Cardiac muscle cell (in vitro differentiated cells and primary cell): ENCODE data around the gene BRD1. TPM values are rescaled to one million over a fixed set of nuclear protein-coding genes. Genes with fewer than 3 reads are reported as not detected.

Experiments
- DNase-seq, 2 donors: peaks; one replicate each; pipeline versions ENCODE4 v3.0.0 to v3.0.0-alpha.2; 2010 to 2017; ENCODE audit warnings: low read depth in 1 of 2, low spot score in 1 of 2
- H3K27ac ChIP-seq: fragments of 200-600 bp; sonication (generic); 2 replicates; pipeline ENCODE4 v1.5.1; 2016
- H3K27me3 ChIP-seq: fragments of 200-600 bp; sonication (generic); 2 replicates; pipeline ENCODE4 v1.6.0; 2016; ENCODE audit warnings: control low read depth
- H3K36me3 ChIP-seq: fragments of 200-600 bp; sonication (generic); 2 replicates; pipeline ENCODE4 v1.5.1; 2016; ENCODE audit warnings: control low read depth
- H3K4me1 ChIP-seq: fragments of 200-600 bp; sonication (generic); 2 replicates; pipeline ENCODE4 v1.8.1; 2017; ENCODE audit warnings: low read depth, mild to moderate bottlenecking, mixed run types
- H3K4me3 ChIP-seq: fragments of 200-600 bp; sonication (generic); 2 replicates; pipeline ENCODE4 v1.5.1; 2016; ENCODE audit warnings: mild to moderate bottlenecking
- H3K9me3 ChIP-seq: fragments of 200-600 bp; sonication (generic); 2 replicates; pipeline ENCODE4 v1.5.1; 2017; ENCODE audit warnings: low read depth, mild to moderate bottlenecking, control low read depth
- CTCF ChIP-seq: IDR thresholded peaks from 2 replicates; pipeline ENCODE4 v1.5.1; 2012; ENCODE audit warnings: low read depth, mild to moderate bottlenecking, low read length
- polyA plus RNA-seq: library from polyadenylated mRNA; unstranded; fragments of >200 nt; fragmentation: Nextera tagmentation; extraction: Ambion mirVana; gene quantifications from 2 replicates; pipeline ENCODE4 v1.2.1, GENCODE V29; 2016
- total RNA-seq: library from RNA; depleted of rRNA; stranded (reverse); fragments of >200 nt; gene quantifications from 2 replicates; pipeline ENCODE4 v1.2.3, GENCODE V29; 2016

BRD1 gene
- total and polyA plus RNA-seq, 2 experiments from 2014 or later = 25.8 to 40.9 TPM

GRCh38 chr22:49735901-49736421 is 91.7 kb downstream of the BRD1 start:
- Histone ChIP-seq H3K27ac (no peak overlapping the region), H3K27me3 (no peaks in the 10 kb centered on the region), H3K4me1 (no peaks in the 10 kb centered on the region), H3K9me3 (no peaks in the 10 kb centered on the region), H3K4me3 (no peak overlapping the region), H3K36me3 (no peaks in the 10 kb centered on the region)
- DNase-seq = no peak
- TF ChIP-seq CTCF = no peak

GRCh38 chr22:49735411-49735900 is 92.2 kb downstream of the BRD1 start:
- DNase-seq = peak; percentile 2 to 80

GRCh38 chr22:49734882-49735281 is 92.8 kb downstream of the BRD1 start:
- Histone ChIP-seq H3K36me3 (no peaks in the 10 kb centered on the region), H3K9me3 (no peaks in the 10 kb centered on the region), H3K27ac (no peak overlapping the region), H3K27me3 (no peaks in the 10 kb centered on the region), H3K4me1 (no peaks in the 10 kb centered on the region), H3K4me3 (no peak overlapping the region)
- DNase-seq = no peak
- TF ChIP-seq CTCF = no peak

More at GRCh38 chr22:49735411-49735900, 92.2 kb downstream of the BRD1 start:
- Histone ChIP-seq H3K36me3 (no peaks in the 10 kb centered on the region), H3K4me3 (no peak overlapping the region), H3K9me3 (no peaks in the 10 kb centered on the region), H3K27me3 (no peaks in the 10 kb centered on the region), H3K4me1 (no peaks in the 10 kb centered on the region), H3K27ac (no peak overlapping the region)
- no peak for TF ChIP-seq CTCF

- DNase-seq = no peak
- H3K4me1 ChIP-seq = no peaks in the 10 kb centered on the region
- no peak for TF ChIP-seq CTCF
- no peaks in the 10 kb centered on the region for H3K36me3 ChIP-seq
- H3K27ac ChIP-seq = no peak overlapping the region
- H3K9me3 ChIP-seq = no peaks in the 10 kb centered on the region
- H3K27me3 ChIP-seq = no peaks in the 10 kb centered on the region
- no peak overlapping the region for H3K4me3 ChIP-seq
Observed at GRCh38 chr22:49734390-49734789, 93.3 kb downstream of the BRD1 start.

GRCh38 chr22:49733631-49734030 is 94.0 kb downstream of the BRD1 start:
- Histone ChIP-seq H3K9me3 (no peaks in the 10 kb centered on the region), H3K4me3 (no peak overlapping the region), H3K27ac (no peak overlapping the region), H3K4me1 (no peaks in the 10 kb centered on the region), H3K27me3 (peaks cover 5% of the 10 kb centered on the region), H3K36me3 (no peaks in the 10 kb centered on the region)
- DNase-seq = no peak
- TF ChIP-seq CTCF = no peak

GRCh38 chr22:49730656-49731055 is 97.0 kb downstream of the BRD1 start:
- no peak for DNase-seq
- Histone ChIP-seq H3K27me3 (peaks cover 33% of the 10 kb centered on the region), H3K27ac (no peak overlapping the region), H3K9me3 (no peaks in the 10 kb centered on the region), H3K4me3 (no peak overlapping the region), H3K4me1 (no peaks in the 10 kb centered on the region), H3K36me3 (no peaks in the 10 kb centered on the region)
- no peak for TF ChIP-seq CTCF
